ENCODE data around the gene NF1.
A peak's percentile ranks its signal among the peaks of the same experiment; 100 is the strongest.

- TF ChIP-seq POLR2A (IDR thresholded peaks at IDR 0.05) (no peak), CTCF (IDR thresholded peaks at IDR 0.05) (peak; percentile 47 to 79 (median 69))
Observed at GRCh38 chr17:31216031-31216751, 121.4 kb downstream of the NF1 start.

Measured in heart left ventricle (tissue), 13 donors.